Measurements from ENCODE around the gene SH3BP1.

DNA sequence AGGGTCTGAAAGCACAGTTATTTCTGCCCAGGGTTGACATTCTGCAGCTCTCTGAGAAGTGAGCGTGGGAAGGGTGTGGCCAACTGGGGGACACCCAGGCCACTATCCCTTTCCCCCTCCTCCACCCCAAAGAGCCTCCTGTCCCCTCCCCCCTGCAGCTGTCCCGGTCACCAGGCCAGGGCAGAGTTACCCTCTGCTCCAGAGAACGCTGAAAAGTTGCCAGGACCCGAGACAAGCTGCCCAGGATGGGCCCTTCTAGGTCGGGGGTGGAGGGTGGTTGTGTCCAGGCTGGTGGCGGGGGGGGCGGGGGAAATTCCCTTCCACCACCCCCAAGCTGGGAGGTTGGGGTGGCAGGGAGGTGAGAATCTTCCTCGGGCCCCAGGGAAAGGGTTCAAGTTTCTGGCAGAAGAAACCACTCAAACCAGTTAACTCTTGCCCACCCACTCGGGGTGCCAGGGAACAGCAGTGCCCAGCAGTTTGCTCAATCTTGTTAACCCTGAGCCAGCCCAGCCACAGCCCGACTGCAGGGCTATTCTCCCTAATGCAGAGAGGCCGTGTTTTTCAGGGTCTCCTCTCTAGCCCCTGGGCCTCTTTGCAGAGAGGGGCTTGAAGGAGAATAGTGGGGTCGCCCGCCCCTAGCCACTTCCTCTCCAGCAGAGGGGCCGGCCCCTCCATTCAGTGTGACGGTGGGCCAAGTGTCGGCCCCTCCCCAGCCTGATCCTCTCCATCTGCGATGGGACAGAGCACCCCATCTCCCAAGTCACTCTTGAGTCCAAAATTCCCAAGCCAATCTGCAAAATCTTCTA is 36.7 kb downstream of the SH3BP1 start:
- TF ChIP-seq, protein P1, sequence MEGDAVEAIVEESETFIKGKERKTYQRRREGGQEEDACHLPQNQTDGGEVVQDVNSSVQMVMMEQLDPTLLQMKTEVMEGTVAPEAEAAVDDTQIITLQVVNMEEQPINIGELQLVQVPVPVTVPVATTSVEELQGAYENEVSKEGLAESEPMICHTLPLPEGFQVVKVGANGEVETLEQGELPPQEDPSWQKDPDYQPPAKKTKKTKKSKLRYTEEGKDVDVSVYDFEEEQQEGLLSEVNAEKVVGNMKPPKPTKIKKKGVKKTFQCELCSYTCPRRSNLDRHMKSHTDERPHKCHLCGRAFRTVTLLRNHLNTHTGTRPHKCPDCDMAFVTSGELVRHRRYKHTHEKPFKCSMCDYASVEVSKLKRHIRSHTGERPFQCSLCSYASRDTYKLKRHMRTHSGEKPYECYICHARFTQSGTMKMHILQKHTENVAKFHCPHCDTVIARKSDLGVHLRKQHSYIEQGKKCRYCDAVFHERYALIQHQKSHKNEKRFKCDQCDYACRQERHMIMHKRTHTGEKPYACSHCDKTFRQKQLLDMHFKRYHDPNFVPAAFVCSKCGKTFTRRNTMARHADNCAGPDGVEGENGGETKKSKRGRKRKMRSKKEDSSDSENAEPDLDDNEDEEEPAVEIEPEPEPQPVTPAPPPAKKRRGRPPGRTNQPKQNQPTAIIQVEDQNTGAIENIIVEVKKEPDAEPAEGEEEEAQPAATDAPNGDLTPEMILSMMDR (conservative IDR thresholded peaks at IDR 0.05; ENCODE audit: low read depth, low read length): no peak
- TF ChIP-seq EZH2 (IDR thresholded peaks at IDR 0.05; ENCODE audit: borderline replicate concordance, low read depth, low read length, poor library complexity, severe bottlenecking): no peak
